GM21717 (cell line): ENCODE measurements around the gene BACH2.
"Not testable (repeated sequence)": the region's sequence is repeated elsewhere in the genome, so short reads cannot be mapped to it uniquely, and the experiment has no call there.

Experiments
- ATAC-seq: cut with Tn5 transposase; IDR thresholded peaks from one replicate; pipeline ENCODE4 v1.9.1; 2021; ENCODE audit warnings: mild to moderate bottlenecking, moderate library complexity; ENCODE audit not compliant: unreplicated experiment

BACH2 gene

DNA sequence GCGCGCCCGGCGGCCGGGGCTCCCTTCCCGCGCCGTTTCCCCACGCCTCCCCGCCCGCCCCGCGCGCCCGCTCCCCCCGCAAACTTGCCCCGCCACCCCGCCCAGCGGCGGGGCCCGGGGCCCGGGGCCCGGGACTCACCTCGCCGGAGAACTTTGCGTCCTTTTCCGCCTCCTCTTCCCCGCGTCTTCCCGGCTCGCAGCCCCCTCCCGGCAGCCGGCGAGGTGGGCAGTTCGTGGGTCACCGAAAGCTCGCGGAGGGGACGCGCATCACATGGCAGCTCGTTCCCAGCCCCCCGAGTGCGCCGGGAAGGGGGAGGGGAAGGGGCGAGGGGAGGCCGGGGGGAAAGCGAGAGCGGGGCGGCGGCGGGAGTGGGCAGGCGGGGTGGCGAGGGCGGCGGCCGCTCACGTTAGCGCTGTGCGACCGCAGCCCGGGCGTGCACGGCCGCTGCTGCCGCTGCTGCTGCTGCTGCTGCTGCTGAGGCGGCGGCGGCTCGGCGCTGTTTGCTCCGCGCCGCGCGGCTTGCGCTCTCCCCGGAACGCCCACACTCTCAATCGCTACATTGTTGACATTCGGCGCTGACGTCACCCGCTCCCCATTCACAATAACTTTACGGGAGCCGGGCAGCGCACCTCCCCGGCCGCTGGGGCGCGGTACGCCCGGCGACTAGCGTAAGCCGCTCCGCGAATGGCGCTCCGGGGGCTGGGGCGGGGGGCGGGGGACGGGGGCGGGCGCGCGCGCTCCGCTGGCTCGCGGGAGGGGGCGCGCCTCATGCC, at the start of gene BACH2:
Gene BACH2 (minus strand): TSS at position 503 of the 774 bp plus-strand sequence. CDS start 287,999 bp downstream, outside the sequence.
- peak; percentile 76 for ATAC-seq

DNA sequence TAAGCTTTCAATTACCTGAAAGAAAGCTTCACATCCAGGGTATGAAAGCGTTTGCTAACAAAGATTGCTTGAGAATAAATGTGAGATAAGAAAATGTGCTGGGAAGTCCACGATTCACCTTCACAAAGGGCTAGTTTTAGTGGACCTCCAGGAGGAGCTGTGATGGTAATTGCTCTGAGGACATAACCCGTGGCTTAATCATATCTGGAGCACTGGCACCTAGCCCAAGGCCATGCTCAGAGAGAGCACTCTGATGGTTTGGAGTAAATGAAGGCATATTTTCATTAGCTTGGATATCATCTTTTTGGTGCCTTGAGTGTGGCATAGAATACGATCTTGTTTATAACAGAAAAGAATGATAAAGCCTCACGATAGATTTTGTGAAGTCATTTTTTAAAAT, 46.9 kb upstream of the BACH2 start:
- ATAC-seq: no peak

DNA sequence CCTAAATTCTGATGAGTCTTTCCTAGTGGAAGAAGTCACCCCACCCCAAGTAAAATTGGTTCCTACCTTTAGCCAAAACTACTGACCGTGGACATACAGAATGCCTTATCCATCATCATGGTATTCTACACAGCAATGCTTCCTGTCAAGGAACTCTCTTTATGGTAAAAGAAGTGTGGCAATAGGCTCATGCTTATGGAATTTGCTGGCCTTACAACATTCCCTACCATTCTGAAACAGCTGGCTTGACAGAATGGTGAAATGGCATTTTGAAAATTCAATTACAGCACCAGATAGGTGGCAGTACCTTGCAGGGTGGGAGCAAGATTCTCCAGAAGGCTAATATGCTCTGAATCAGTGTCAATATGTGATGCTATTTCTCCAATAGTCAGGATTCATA, 41.8 kb upstream of the BACH2 start:
- no peak for ATAC-seq

DNA sequence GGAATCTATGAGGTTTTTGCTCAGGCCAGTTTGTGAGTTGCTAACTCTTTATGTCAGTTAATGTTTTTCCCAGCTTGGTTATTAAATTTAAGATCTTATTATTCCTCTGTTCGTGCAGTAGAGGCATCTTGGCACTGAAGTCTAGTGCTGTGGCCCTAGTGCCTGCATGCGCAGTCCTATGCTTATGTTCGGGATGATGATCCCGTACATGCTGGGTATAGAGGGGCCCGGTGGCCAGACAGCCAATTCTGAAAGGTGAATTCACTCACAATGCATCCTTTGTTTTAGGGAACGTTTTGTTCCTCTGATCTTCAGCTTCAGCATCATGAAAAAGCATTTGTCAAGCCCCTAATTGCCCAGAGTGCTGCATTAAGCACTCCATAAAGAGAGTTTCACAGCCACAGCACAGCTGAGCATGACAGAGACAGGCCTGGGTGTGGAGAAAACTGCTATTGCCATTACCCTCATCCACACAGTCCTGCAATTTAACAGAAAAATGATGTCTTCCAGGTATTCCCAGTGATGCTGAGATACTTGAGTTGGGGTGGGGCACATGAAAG, 39.8 kb upstream of the BACH2 start:
- no peak for ATAC-seq

GRCh38 chr6:90333928-90334327, 37.3 kb upstream of the BACH2 start:
- ATAC-seq: no peak

DNA sequence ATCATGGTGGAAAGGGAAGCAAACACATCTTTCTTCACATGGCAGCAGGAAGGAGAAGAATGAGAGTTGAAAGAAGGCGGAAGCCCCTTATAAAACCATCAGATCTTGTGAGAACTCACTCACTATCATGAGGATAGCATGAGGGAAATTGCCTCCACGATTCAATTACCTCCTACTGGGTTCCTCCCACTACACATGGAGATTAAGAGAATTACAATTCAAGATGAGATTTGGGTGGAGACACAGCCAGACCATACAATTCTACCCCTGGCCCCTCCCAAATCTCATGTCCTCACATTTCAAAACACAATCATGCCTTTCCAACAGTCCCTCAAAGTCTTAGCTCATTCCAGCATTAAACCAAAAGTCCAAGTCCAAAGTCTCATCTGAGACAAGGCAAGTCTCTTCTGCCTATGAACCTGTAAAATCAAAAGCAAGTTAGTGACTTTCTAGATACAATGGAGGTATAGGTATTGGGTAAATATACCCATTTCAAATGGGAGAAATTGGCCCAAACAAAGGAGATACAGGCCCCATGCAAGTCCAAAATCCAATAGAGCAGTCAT, 36.4 kb upstream of the BACH2 start:
- ATAC-seq: not testable (repeated sequence)

GRCh38 chr6:90329386-90330077, 32.9 kb upstream of the BACH2 start:
- ATAC-seq: no peak

DNA sequence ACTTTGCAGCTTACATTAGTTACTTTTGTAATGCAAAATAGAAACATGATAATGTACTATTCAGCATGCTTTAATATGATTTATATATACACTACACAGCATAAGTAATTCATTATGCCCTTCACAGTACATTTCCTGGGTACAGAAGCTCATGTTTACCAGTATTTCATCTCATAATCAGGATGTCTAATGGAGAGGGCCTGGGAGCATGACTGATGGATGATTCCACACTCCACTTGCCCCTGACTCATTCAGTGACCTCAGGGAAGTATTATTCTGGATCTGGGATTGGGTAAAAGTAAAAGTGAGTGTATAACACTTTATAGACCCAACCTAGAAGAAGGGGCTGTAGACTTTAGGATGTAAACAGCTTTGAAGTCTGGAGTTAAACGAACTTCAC, 31.4 kb upstream of the BACH2 start:
- no peak for ATAC-seq

DNA sequence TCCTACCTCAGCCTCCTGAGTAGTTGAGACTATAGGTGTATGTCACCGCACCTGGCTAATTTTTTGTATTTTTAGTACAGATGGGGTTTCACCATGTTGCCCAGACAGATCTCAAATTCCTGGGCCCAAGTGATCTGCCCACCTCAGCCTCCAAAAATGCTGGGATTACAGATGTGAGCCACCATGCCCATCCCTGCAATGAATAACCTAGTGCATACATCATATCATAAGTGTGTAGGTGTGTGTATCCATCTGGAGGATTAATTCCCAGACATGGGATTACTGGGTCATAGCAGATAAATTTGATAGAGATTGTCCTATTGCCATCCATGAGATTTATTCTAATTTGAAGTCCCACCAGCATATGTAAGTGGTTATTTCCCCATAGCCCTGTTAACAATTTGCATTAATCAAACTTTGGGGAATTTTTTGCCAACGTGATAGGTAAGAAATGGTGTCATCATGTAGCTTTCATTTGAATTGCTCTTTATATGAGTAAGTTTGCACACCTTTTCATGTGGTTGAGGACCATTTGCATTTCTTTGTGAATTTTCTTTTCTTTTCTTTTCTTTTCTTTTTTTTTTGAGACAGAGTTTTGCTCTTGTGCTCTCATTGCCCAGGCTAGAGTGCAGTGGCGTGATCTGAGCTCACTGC, 29.9 kb upstream of the BACH2 start:
- no peak for ATAC-seq

GRCh38 chr6:90323706-90324105, 27.1 kb upstream of the BACH2 start:
- ATAC-seq: no peak

DNA sequence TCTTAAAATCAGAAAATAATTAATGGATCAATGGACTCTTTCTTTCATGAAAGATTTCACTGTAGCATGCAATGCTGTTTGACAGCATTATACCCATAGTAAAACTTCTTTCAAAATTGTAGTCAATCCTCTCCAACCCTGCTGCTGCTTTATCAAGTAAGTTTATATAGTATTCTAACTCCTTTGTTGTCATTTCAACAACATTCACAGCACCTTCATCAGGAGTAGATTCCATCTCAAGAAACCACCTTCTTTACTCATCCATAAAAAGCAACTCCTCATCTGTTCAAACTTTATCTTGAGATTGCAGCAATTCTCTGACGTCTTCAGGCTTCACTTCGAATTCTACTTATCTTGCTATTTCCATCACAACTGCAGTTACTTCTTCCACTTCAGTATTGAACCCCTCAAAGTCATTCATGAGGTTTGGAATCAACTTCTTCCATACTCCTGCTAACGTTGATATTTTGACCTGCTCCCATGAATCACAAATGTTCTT, 26.4 kb upstream of the BACH2 start:
- ATAC-seq: no peak

DNA sequence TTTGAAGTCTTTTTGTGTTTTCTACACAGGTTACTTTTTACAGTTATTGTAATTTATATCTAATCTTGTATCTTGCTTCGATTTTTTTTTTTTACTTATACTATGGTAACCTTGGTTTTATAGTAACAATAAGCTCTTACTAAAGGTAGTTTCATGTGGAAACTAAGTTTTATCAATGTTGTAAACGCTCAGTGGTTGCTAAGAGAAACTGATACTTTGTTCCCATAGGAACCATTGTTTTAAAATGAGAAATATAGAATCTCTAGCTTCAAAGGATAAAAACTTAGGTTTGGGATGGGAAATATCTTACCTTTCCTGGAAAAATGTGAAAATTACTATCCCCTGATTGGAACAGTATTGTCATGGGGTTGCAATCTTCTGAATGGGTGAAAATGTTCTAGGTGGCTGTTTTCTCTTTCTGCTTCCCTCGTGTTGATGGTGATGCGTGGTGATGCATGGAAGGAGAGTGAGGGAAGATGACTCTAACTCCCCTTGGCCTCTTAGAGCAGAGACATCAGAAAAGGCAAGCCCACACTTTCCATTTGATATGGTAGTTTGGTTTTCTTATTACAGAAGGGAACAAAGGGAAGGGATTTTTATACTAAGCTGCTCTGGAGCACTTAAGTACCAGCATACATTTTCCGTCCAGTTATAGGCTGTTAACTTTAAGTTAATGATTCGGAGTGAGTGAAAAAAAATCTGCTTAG, 23.5 kb upstream of the BACH2 start:
- no peak for ATAC-seq

GRCh38 chr6:90319044-90319443, 22.4 kb upstream of the BACH2 start:
- no peak for ATAC-seq

- ATAC-seq: no peak
These were observed 19.3 kb upstream of the BACH2 start for GRCh38 chr6:90315986-90316385.

DNA sequence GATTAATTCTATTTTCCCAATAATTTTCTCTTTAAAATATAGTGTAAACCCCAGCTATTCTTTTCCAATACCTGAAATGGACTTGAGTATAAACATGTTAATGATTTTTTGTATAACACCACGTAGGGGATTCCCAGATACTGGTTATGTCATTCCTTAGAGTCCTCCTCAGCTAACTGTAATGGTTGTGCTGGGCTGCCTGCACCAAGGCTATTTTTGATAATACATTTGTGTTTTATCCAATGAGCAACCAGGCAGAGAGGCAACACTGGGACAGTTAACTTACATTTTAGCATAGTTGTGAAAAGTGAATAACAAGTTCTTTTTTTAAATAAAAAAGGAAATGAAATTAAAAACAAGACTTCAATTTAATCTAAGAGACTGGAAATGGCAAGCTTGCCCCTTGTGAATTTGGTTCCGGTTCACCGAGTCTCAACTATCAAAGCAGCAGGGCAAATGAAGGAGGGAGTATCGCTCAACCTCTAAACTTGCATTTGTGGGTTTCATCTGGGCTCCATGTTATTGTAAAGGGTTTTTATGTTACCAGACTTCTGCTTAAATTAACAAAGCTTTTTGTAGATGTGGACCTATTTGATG, 18.8 kb upstream of the BACH2 start:
- ATAC-seq: no peak

DNA sequence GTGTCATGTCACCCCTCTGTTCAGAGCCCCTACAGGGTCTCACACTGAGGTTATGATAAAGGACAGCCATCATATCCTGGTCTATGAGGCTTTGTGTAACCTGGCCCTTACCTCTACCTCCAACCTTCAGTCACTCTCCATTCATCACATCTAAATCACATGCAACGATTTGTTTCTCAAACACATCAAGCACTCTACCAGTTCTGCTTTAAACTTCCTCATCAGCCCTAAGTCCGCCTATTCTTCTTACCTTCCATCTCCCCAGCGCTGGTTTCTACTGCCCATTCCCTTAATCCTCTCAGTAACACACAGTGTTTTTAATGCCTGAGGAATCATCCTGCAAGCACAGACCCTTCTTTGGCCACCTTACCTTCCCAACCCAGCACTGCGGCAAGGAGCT, 17.9 kb upstream of the BACH2 start:
- ATAC-seq: no peak

- no peak for ATAC-seq
These were observed 14.9 kb upstream of the BACH2 start for GRCh38 chr6:90311569-90311968.

- ATAC-seq: no peak
These were observed 9.3 kb upstream of the BACH2 start for GRCh38 chr6:90305800-90306448.

- ATAC-seq: no peak
These were observed 7.7 kb upstream of the BACH2 start for GRCh38 chr6:90304308-90304707.

DNA sequence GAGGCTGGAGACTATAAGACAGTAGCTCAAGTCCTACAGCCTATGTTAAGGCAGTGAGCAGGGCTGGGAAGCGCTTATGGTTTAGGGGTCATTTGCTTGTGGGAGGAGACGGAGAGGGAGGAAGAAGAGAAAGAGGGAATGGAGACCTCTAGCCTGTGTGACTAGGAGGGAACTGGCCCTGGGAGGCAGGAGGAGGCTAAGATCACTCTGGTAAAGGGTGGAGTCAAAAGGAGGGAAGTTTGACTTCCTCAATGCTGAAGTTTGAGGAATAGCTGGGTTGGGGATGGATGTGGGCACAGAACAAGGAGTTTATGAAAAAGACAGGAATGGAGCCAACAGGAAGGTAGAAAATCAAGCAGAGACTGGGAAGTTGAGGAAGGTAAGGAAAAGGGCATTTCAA, 6.4 kb upstream of the BACH2 start:
- no peak for ATAC-seq
